HG03045 (cell line): ENCODE measurements around the gene PROSER3.
"Not testable (repeated sequence)": the region's sequence is repeated elsewhere in the genome, so short reads cannot be mapped to it uniquely, and the experiment has no call there.

Experiments used
- ATAC-seq: cut with Tn5 transposase; IDR thresholded peaks from one replicate; pipeline ENCODE4 v1.9.1; 2021; ENCODE audit warnings: mild to moderate bottlenecking, moderate library complexity; ENCODE audit not compliant: unreplicated experiment

The PROSER3 gene

DNA sequence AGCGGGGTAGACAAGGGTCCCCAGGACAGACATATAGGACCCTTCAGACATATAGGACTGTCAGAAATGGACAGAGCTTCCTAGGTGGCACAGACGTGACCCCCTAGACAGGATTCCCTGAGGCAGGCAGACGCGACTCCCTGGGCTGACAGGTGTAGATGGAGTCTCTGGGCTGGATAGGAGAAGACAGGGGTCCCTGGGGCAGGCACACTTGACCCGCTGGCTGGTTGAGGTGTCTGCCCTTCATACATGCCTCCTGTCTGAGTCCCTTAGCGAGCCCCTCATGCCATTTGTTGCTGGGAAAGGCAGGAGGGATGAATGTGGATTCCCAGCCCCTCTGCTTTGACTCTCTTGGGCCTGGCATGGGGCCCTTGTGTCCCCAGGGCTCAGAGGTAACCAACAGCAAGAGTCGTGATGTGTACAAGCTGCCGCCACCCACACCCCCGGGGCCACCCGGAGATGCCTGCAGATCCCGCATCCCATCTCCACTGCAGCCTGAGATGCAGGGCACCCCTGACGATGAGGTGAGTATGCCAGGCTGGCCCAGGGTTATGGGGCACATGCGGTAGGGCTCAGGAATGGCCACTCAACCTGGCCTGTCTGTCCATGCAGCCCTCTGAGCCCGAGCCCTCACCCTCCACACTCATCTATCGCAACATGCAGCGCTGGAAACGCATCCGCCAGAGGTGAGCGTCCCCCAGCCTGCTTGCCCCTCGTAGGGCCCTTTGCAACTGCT lies 4.2 kb upstream of the PROSER3 start:
- no peak for ATAC-seq

DNA sequence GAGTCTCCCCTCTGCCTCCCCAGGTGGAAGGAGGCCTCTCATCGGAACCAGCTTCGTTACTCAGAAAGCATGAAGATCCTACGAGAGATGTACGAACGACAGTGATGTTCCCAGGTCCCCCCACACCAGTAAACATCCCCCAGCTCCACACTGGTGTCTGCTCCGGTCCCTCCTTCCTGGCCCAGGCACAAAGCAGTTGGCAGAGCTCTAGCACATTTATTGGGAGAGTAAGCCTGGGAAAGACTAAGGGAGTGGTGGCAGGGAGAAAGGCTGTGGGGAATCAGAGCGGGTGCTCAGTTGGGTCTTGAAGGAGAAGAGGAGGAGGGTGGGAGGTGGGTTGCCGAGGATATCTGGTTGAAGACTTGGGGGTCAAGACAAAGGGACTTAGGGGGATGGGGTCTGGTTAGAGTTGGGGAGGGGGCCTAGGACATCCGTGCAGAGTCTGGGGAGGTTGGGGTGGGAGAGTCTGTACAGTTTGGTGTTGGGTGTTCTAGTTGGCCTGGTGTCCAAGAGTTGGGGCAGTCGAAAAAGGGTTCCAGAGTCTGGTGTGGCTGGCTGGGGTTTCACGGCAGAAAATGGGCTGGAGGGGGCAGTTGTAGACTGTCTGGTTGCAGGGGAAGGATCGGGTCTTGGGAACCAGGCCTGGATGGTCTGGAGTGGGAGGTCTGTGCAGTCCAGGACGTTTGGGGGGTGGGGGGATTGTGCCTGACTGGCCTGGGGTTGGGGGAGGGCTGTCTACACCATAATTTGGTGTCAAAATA lies 3.4 kb upstream of the PROSER3 start:
- no peak for ATAC-seq

DNA sequence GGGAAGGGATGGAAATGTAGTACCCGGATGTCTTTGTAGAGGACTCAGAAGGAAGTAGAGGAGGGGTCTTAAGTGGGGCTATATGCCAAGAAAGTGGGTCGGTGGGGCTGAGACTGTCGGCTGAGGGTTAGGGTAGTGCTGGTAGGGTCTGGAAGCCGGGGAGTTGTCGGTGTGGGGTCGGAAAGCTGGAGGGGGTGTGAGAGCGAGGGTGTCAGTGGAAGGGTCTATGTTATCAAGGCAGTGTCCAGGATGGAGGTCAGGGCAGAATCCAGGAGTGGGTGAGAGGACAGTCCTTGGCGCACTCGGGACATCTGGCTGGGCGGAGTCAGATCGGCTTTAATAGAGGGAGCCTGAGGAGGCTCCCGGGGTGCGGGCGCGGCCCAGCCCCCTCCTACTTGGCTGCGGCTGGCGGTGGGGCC lies 2.8 kb upstream of the PROSER3 start:
- ATAC-seq = no peak

DNA sequence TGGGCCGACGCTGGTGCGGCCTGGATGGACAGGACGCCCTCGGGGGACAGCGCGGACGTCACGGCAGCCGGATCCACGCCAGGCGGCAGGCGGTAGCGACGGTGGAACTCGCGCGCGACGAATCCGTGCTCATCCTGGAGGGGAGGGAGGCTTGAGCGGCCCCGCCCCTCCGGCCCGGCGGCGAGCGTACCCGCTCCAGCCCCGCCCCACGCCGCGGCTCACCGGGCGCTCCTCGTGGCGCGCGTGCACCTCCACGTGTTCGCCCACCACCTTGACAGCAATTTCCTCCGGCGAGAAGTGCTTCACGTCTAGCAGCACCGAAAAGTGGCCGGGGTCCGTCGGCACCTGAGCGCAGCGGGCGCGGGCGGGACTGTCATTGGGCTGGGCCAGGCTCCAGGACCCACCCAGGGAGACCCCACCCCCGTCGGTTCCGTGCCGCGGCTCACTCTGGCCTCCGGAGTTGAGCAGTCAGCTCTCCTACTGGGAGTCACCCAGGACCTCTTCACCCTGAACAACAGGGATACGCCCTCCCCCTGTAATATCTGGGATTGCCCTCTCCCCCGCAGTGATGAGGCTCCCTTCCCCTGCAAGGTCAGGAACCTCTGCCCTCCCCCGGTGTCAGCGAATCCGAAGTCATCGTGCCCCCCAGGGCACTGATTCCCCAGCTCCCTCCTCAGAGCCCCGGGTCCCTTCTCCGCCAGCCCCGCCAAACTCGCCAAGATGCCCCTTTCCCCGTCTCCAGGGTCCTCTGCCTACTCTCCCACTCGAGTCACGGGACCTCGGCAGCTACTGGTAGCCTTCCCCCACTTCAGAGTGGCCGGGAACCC lies 2.2 kb upstream of the PROSER3 start:
- no peak for ATAC-seq

DNA sequence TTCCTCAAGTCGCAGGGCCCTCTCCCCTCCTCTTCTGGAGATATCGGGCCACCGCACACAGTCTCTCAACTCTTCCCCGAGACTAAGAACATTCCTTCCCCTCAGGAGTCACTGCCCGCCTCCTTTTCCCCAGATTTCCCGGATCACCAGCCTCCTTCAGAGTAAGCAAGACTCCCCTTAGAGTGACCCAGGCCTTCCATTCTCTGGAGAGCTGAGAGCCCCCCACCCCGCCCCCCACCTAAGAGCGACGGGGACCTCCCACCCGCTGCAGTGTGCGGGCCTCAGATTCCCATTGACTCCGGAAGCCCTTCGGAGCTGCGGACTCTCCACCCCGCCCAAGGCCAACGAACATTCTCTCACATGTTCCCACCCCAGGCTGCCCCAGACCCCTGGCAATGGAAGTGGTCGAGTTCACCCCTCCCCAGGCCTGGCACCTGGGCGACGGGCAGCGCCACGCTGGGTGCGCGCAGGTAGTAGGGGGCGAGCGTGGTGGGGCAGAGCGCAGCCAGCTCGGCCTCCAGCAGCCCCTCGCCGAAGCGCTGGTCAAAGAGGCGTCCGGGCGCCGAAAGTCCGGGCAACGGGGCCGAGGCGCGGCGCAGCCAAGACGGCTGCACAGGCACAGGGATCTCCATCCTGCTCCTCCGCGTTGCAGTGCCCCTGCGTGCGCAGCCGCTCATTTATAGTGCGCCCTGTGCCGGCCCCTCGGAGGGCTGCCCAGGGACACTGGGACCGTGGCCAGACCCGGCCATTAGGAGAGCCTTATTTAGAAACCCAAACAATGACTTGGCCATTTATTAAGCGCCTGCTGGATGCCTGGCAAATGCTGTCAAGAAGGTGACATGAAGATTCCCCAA lies 1.4 kb upstream of the PROSER3 start, which contains the start of gene HSPB6:
HSPB6 (minus strand) TSS at position 653 of the 854 bp plus-strand sequence; CDS start at position 632, 21 bp downstream.
- no peak for ATAC-seq

DNA sequence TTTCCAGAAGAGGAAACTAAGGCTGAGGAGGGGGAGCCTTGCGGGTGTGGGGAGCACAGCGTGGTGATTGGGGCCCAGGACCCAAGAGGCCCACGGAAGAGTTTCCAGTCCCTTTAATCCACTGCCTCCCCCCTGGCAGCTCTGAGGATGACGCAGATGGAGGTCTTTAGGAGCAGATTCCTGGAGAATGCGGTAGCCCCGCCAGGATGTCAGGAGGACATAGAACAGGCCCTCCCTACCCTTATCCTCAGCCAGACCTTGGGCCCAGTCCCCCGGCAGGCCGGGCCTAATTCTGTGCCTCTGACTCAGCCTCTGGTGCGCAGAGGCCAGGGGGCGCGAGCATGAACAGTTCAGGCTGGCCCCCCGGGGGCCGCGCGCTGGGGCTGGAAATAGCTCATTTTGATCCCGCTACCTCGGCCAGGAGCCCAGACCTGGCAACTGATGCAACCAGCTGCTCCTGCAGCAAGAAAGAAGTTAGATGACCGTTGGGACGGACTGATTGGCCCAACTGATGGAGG lies 686 bp upstream of the PROSER3 start:
- no peak for ATAC-seq

DNA sequence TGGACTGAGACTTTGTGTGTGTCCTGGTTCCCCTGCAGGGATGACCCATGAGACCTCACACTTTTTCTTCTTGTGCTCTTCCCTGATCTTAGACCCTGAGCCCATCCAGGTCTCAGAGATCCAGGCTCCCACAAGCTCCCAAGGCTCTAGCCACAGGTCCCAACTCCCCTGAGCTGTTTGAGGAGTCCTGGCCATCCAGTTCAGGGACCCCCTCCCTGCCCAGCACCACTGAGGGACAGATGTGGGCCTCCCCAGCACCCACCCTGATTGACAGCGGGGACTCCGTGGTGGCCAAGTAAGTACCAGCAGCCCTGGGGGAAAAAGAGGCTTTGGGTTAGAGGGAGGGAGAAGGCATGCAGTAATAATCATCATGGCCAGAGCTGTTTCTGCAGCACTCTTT lies 1.7 kb downstream of the PROSER3 start:
- no peak for ATAC-seq

DNA sequence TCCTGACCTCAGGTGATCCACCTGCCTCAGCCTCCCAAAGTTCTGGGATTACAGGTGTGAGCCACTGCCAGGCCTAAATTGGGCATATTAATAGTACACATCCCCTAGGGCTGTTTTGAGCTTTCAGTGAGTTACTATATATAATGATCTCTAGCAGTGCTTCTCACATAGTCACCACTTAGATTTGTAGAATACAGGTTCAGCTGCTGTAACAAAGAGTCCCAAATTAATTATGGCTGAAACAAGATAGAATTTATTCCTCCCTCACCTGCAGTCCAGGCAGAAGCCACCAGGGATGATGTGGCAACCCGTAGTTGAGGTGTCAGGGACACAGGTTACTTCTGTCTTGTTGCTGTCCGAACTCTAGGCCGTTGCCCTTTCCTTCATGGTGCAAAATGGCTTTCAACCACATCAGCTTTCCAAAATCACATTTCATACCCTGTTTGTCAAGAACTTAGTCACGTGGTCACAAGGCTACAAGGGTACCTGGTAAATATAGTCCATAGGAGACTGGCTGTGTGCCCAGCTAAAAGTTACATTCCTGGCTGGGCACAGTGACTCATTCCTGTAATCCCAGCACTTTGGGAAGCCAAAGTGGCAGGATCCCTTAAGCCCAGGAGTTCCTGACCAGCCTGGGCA lies 2.9 kb downstream of the PROSER3 start:
- ATAC-seq = no peak

DNA sequence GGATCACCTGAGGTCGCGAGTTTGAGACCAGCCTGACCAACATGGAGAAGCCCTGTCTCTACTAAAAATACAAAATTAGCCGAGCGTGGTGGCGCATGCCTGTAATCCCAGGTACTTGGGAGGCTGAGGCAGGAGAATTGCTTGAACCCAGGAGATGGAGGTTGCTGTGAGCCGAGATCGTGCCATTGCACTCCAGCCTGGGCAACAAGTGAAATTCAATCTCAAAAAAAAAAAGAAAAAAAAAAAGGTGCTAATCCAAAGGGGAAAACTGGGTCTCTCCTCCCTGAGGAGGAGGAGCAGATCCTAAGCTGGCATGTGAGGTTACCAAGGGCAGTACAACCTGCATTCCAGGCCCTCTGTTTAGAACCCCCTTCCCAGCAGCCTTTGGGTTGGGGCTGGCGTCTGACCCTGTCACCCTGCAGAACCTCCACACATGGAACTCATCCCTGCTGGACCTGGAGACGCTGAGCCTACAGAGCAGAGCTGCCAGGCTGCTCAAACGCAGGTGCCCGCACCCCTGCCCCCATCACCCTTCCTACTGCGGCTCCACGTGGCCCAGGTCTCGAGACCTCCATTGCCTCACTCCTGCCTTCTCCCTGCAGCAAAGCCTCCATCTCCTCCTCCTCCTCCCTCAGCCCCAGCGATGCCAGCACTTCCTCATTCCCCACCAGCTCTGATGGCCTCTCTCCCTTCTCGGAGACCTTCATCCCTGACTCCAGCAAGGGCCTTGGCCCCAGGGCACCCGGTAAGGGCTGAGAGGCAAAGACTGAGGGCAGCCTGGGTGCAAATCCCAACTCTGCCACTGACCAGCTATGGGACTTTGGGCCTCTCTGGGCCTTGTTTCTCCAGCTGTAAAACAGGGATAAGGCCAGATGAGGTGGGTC lies 6.7 kb downstream of the PROSER3 start:
- ATAC-seq = no peak

DNA sequence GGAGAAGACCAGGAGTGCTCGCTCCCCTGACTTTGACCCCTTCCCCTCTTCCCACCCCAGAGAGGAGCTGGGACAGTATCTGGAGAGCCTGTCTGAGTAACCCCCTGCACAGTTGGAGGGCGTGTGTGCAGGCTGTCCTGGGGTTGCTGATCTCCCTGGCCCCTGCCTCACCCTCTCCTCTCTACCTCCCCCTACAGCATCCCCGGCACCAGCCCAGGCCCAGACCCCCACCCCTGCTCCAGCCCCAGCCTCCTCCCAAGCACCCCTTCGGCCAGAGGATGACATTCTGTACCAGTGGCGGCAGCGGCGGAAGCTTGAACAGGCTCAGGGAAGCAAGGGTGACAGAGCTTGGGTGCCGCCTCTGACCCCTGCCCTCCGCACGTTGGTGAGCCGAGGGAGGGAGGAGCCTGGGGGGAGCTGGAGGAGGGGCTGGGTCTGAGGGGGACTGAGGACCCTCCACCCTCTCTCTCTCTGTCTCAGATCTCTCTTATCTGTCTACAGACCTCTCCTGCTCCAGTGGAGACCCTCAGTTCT lies 8.7 kb downstream of the PROSER3 start:
- ATAC-seq = no peak

DNA sequence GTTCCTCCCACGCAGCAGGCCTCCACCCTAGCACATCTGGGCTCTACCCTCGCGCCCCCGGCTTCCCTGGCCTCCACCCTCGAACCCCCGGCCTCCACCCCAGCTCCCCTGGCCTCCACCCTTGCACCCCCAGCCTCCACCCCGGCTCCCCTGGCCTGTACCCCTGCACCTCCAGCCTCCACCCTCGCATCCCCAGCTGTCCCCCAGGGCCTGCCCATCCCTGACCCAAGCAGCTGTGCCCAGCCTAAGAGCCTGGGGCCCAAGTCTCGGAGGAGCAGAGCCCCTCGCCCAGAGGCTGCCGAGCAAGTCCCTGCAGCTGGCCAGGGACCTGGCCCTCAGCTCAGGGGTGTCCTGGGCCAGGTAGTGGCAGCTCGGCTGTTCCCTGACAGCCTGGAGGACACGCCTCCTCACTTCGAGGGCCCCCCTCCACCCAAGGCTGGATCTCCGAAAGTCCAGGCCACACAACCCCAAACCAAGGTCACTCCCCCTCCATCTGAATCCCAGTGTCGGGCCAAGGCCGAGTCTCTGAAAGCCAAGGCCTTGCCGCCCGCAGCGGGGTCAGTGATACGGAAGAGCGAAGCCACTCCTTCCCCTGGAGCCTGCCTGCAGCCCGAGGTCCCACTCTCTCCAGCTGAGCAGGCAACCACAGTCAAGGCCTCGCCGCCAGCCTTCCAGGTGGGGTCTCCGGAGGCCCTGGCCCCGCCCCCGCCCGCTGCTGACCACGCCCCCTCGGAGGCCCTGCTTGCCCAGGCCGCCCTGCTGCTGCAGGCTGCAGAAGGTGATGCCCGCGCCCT lies 9.5 kb downstream of the PROSER3 start:
- ATAC-seq = no peak

DNA sequence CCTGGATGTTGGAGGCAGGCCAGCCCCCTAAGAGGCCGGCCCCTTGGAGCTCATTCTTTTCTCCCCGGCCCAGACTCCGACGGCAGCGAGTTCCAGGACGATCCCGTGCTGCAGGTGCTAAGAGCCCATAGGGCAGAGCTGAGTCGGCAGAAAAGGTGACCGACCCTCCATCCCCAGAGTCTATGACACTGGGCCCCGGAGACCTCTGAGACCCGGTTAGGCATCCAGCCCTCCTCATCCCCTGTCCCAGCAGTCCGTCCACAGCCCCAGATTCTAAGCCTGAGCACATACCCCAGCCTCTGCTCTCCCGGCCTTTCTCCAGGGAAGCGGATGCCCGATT lies 10.1 kb downstream of the PROSER3 start:
- ATAC-seq = no peak

DNA sequence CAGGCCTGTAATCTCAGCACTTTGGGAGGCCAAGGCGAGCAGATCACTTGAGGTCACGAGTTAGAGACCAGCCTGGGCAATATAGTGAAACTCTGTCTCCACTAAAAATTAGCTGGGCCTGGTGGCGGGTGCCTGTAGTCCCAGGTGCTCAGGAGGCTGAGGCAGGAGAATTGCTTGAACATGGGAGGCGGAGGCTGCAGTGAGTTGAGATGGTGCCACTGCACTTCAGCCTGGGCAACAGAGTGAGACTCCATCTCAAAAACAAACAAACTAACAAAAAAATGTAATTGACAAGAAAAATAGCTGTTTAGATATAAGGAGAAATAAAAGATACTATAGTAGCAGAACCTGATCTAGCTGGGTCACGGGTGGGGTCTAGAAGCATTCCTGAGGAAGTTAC lies 14.4 kb downstream of the PROSER3 start:
- not testable (repeated sequence) for ATAC-seq

DNA sequence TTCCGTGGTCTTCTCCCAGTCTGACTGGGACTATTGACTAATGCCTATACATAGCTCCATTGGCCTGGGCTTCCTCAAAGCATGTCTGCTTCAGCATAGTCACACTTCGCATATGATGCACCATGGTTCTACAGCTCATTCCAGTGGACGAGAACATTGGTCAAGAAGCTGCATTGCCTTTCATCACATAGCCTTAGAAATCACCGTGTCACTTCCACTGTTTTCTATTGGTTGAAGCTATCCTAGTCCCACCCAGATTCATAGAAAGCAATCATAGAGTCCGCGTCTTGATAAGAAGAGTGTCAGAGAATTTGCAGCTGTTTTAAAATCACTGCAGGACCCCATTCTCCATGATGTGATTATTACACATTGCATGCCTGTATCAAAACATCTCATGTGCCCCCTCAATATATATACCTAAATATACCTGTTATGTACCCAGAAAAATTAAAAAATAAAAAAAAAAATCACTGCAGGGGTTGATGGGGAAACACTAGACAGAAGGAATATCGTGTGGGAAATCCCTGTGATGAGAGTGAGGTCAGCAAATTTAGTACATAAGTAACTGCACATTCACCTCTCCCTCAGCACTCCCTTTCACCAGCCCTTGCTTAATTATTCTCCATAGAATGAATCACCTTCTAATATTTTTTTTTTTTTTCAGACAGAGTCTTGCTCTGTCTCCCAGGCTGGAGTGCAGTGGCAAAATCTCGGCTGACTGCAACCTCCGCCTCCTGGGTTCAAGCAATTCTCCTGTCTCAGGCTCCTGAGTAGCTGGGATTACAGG lies 15.2 kb downstream of the PROSER3 start:
- no peak for ATAC-seq

DNA sequence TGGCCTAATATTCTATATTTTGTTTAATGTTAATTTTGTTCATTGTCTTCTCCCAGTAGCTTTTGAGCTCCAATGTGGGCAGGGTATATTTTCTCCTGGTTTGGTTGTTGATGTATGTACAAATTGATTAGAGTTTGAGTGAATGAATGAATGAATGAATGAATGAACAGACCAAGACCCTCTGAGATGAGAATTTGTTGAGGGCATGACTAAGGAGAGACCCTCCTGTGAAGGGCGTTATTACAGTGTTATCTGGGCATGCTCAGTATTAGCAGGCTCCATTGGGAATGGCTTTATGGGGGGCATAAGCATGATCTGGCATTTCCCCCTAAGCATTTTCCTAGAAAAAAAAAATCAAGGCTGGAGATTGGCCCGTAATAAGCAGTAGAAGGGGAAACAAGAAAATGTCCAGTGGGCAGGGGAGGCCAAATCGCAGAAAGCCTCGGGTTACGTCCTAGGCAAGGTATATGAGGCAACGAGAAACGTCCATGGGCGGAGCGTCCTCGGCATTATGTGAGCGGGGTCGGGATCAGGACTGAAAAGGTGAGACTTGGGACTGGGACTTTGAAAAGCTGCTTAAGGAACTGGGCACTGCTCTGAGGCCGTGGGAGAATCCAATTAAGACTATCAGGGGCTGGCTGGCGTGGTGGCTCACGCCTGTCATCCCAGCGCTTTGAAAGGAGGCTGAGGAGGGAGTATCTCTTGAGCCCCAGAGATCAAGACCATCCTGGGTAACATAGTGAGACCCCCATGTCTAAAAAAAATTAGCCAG lies 16.5 kb downstream of the PROSER3 start:
- no peak for ATAC-seq

DNA sequence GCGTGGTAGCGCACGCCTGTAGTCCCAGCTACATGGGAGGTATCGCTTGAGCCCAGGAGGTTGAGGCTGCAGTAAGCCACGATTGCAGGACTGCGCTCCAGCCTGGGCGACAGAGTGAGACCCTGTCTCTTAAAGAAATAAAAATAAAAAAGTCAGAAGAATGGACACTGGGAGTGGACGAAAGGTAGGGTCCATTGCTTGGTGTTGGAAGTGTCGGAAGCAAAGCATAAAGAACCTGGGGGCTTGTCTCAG lies 17.0 kb downstream of the PROSER3 start:
- peak; percentile 5 for ATAC-seq
